DOHH2 (cell line): ENCODE results near the gene TACR1.
"Not testable (repeated sequence)": the region's sequence is repeated elsewhere in the genome, so short reads cannot be mapped to it uniquely, and the experiment has no call there.

Source experiments
- H3F3A ChIP-seq: fragments of 200-600 bp; sonication (generic), shearing (Covaris generic); 2 replicates; pipeline ENCODE4 v1.6.0; 2016; ENCODE audit warnings: antibody characterized with exemption, mild to moderate bottlenecking; ENCODE audit not compliant: control insufficient read depth, insufficient read depth
- H3K27ac ChIP-seq: fragments of 200-600 bp; sonication (generic); 2 replicates; pipeline ENCODE4 v1.5.1; 2014; ENCODE audit warnings: low read depth, mild to moderate bottlenecking, low read length, moderate library complexity
- H3K27me3 ChIP-seq: fragments of 200-600 bp; sonication (generic); 2 replicates; pipeline ENCODE4 v1.6.1; 2014; ENCODE audit warnings: mild to moderate bottlenecking, low read length, mixed read lengths; ENCODE audit not compliant: control insufficient read depth
- H3K36me3 ChIP-seq: fragments of 200-600 bp; sonication (generic); 2 replicates; pipeline ENCODE4 v1.6.1; 2014; ENCODE audit warnings: mild to moderate bottlenecking, low read length, moderate library complexity, mixed read lengths; ENCODE audit not compliant: control insufficient read depth
- H3K4me1 ChIP-seq: fragments of 200-600 bp; sonication (generic); 2 replicates; pipeline ENCODE4 v1.6.1; 2014; ENCODE audit warnings: mild to moderate bottlenecking, low read length, mixed read lengths; ENCODE audit not compliant: control insufficient read depth
- H3K4me2 ChIP-seq: fragments of 200-600 bp; sonication (generic); 2 replicates; pipeline ENCODE4 v1.6.0; 2014; ENCODE audit warnings: mild to moderate bottlenecking, low read length, moderate library complexity
- H3K4me3 ChIP-seq: fragments of 200-600 bp; sonication (generic); 2 replicates; pipeline ENCODE4 v1.5.1; 2014; ENCODE audit warnings: mild to moderate bottlenecking, low read length, mixed read lengths
- H3K79me2 ChIP-seq: fragments of 200-600 bp; sonication (generic); 2 replicates; pipeline ENCODE4 v1.6.1; 2014; ENCODE audit warnings: mild to moderate bottlenecking, low read length, mixed read lengths; ENCODE audit not compliant: control insufficient read depth
- H3K9me2 ChIP-seq: fragments of 200-600 bp; sonication (generic); replicated peaks from 2 replicates; pipeline ENCODE4 v1.6.1; 2014; ENCODE audit warnings: mild to moderate bottlenecking, low read length, mixed read lengths; ENCODE audit not compliant: control insufficient read depth
- H3K9me3 ChIP-seq: fragments of 200-600 bp; sonication (generic); 2 replicates; pipeline ENCODE4 v1.6.1; 2014; ENCODE audit warnings: antibody characterized with exemption, low read length, mixed read lengths; ENCODE audit not compliant: control insufficient read depth, insufficient read depth
- H4K20me1 ChIP-seq: fragments of 200-600 bp; sonication (generic); 2 replicates; pipeline ENCODE4 v1.6.0; 2014; ENCODE audit warnings: low read depth, mild to moderate bottlenecking, antibody characterized with exemption, low read length, moderate library complexity; ENCODE audit not compliant: control insufficient read depth, insufficient read depth
- EZH2phosphoT487 ChIP-seq: fragments of 200-600 bp; sonication (generic); IDR thresholded peaks from 2 replicates; pipeline ENCODE4 v1.6.1; 2017; ENCODE audit warnings: borderline replicate concordance, mild to moderate bottlenecking, antibody characterized with exemption, low read length, moderate library complexity, mixed read lengths
- TF ChIP-seq, protein P1 (sequence below): fragments of 200-600 bp; sonication (generic); IDR thresholded peaks from one replicate; pipeline ENCODE4 v1.5.1; 2014; ENCODE audit warnings: antibody characterized with exemption, mild to moderate bottlenecking, low read depth, low read length; ENCODE audit not compliant: poor library complexity, severe bottlenecking

TACR1 gene

DNA sequence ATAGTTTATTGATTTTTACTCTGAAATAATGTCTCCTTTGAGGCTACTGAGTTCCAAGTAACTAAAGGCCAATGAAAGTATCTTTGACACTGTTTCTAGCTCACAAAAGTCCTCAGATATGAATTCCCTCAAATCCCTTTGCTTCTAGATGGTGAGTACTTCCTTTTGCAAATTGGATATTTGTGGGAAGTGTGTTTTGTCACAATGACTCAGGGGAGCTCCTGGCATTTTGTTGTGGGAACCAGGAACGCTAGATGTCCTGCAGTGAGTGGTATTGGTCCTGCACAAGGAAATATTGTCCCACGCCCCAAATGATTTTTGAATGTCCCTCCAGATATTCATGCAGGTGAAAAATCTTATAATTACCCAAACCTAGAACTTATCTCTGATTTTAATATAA lies 24.3 kb downstream of the TACR1 start:
- H3F3A ChIP-seq: no peaks in the 10 kb centered on the region

DNA sequence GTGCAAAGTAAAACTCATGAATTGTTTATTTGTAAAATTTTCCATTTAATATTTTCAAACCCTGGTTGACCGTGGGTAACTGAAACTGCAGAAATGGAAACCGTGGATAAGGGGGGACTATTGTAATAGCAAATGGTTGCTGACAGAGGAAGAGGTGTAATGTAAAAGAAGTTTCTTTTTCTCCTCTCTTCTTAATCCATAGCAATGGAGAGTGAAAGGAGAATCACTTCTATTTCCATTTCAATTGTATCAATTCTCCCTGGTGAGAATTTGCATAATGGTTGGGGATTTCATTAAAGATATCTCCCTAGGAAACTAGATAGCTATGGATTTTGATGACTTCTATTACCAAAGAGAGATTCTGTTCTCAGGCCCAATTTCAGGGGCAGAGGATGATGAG lies 24.8 kb downstream of the TACR1 start:
- Histone ChIP-seq H4K20me1 (no peaks in the 10 kb centered on the region), H3K79me2 (no peaks in the 10 kb centered on the region), H3K27ac (no peak overlapping the region), H3K9me2 (no peaks in the 10 kb centered on the region), H3K4me2 (no peak overlapping the region), H3K36me3 (no peaks in the 10 kb centered on the region), H3F3A (no peaks in the 10 kb centered on the region), H3K4me1 (no peaks in the 10 kb centered on the region), H3K27me3 (no peaks in the 10 kb centered on the region), H3K9me3 (no peaks in the 10 kb centered on the region), H3K4me3 (no peak overlapping the region)
- TF ChIP-seq EZH2phosphoT487: no peak

More for the DNA sequence above, 24.3 kb downstream of the TACR1 start:
- no peaks in the 10 kb centered on the region for H3K27me3 ChIP-seq
- H3K9me3 ChIP-seq: no peaks in the 10 kb centered on the region
- no peaks in the 10 kb centered on the region for H3K9me2 ChIP-seq
- no peaks in the 10 kb centered on the region for H4K20me1 ChIP-seq
- H3K27ac ChIP-seq: no peak overlapping the region
- no peak for TF ChIP-seq EZH2phosphoT487
- TF ChIP-seq, protein P1, sequence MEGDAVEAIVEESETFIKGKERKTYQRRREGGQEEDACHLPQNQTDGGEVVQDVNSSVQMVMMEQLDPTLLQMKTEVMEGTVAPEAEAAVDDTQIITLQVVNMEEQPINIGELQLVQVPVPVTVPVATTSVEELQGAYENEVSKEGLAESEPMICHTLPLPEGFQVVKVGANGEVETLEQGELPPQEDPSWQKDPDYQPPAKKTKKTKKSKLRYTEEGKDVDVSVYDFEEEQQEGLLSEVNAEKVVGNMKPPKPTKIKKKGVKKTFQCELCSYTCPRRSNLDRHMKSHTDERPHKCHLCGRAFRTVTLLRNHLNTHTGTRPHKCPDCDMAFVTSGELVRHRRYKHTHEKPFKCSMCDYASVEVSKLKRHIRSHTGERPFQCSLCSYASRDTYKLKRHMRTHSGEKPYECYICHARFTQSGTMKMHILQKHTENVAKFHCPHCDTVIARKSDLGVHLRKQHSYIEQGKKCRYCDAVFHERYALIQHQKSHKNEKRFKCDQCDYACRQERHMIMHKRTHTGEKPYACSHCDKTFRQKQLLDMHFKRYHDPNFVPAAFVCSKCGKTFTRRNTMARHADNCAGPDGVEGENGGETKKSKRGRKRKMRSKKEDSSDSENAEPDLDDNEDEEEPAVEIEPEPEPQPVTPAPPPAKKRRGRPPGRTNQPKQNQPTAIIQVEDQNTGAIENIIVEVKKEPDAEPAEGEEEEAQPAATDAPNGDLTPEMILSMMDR: no peak
- H3K79me2 ChIP-seq: no peaks in the 10 kb centered on the region
- no peaks in the 10 kb centered on the region for H3K4me1 ChIP-seq
- no peaks in the 10 kb centered on the region for H3K36me3 ChIP-seq
- H3K4me2 ChIP-seq: no peak overlapping the region
- no peak overlapping the region for H3K4me3 ChIP-seq

DNA sequence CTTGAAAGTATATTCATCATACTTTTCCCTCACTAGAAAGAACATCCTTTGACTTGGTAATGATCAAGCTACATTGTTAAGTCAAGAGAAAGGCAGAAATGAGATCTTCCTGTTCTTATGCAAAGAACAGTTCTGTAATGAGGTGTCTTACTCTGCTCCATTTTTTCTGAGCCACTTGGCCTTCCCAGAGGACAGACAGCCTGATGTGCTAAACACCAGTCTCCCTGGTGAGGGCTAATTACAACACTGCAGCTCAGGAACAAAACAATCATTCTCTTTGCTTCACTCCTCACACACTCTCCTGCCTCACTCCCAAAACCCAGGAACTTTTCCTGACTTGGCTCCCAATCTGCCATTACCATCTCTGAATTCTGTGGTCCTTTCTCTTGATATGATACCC lies 25.6 kb downstream of the TACR1 start:
- Histone ChIP-seq H3K79me2 (no peaks in the 10 kb centered on the region), H3K9me2 (no peaks in the 10 kb centered on the region), H3K36me3 (no peaks in the 10 kb centered on the region), H3K4me2 (no peak overlapping the region), H4K20me1 (no peaks in the 10 kb centered on the region), H3K27me3 (no peaks in the 10 kb centered on the region), H3K27ac (no peak overlapping the region), H3K4me1 (no peaks in the 10 kb centered on the region), H3K9me3 (no peaks in the 10 kb centered on the region), H3F3A (no peaks in the 10 kb centered on the region), H3K4me3 (no peak overlapping the region)
- no peak for TF ChIP-seq EZH2phosphoT487
- TF ChIP-seq, protein P1: no peak

DNA sequence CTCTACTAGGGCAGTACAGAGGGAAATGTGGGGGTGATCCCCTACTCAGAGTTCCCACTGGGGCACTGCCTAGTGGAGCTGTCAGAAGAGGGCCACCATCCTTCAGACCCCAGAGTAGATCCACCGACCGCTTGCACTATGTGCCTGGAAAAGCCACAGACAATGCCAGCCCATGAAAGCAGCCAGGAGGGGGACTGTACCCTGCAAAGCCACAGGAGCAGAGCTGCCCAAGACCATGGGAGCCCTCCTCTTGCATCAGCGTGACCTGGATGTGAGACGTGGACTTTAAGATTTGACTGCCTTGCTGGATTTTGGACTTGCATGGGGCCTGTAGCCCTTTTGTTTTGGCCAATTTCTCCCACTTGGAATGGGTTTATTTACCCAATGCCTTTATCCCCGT lies 27.9 kb downstream of the TACR1 start:
- H3K79me2 ChIP-seq, H3K9me3 ChIP-seq, H3F3A ChIP-seq, H3K9me2 ChIP-seq, H3K4me3 ChIP-seq, H3K4me2 ChIP-seq, H3K27me3 ChIP-seq, H3K4me1 ChIP-seq, H4K20me1 ChIP-seq, H3K27ac ChIP-seq, H3K36me3 ChIP-seq: not testable (repeated sequence)
